WTC11 (cell line): ENCODE measurements around the gene FGD5.

ENCODE experiments used
- E2F1 ChIP-seq: sonication (generic); formaldehyde crosslinking; IDR thresholded peaks from 2 replicates; pipeline ENCODE4 v1.8.0; 2022; ENCODE audit warnings: mild to moderate bottlenecking, missing genetic modification reagents
- FOXK1 ChIP-seq: sonication (generic); formaldehyde crosslinking; IDR thresholded peaks from 2 replicates; pipeline ENCODE4 v1.8.0; 2022; ENCODE audit warnings: mild to moderate bottlenecking, moderate library complexity, missing genetic modification reagents
- FOXP4 ChIP-seq: sonication (generic); formaldehyde crosslinking; IDR thresholded peaks from 2 replicates; pipeline ENCODE4 v1.8.0; 2022; ENCODE audit warnings: mild to moderate bottlenecking, missing genetic modification reagents
- JUN ChIP-seq: sonication (generic); formaldehyde crosslinking; IDR thresholded peaks from 2 replicates; pipeline ENCODE4 v1.8.0; 2023; ENCODE audit warnings: mild to moderate bottlenecking, missing genetic modification reagents
- NR2C2 ChIP-seq: sonication (generic); formaldehyde crosslinking; IDR thresholded peaks from 2 replicates; pipeline ENCODE4 v1.8.0; 2022; ENCODE audit warnings: mild to moderate bottlenecking, missing genetic modification reagents
- NR3C1 ChIP-seq: sonication (generic); formaldehyde crosslinking; conservative IDR thresholded peaks from 2 replicates; pipeline ENCODE4 v1.8.1; 2023; ENCODE audit warnings: low read depth, mild to moderate bottlenecking, missing genetic modification reagents
- ZNF317 ChIP-seq: sonication (generic); formaldehyde crosslinking; IDR thresholded peaks from 2 replicates; pipeline ENCODE4 v1.8.1; 2023; ENCODE audit warnings: low read depth, mild to moderate bottlenecking, moderate library complexity, missing genetic modification reagents, borderline replicate concordance
- TF ChIP-seq, protein P1 (sequence below): fragments of 200-600 bp; IDR thresholded peaks from 2 replicates; pipeline ENCODE4 v1.8.0; 2022; ENCODE audit warnings: antibody characterized with exemption

DNA sequence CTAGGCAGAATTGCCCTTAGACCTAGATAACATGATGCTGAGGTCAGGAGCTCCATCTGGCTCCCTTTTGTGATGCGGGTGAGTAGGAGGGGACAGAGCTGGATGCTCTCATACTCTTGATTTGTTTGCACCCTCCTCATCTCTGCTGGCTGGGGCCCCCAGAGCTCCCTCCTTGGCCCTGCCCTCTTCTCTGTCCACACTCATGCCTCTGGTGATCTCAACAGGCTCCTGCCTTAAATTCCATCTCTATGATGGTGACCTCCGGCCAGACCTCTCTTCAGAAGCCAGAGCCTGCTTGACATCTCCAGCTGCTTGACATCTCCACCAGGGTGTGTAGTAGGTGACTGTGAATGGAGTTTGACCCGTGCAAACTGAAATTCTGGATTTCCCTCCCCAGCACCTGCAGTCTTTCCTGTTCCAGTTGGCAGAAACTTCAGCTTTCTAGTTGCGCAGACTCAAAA is 4.3 kb upstream of the FGD5 start:
- no peak for TF ChIP-seq E2F1 (CRISPR knock-in tag)
- TF ChIP-seq, protein P1, sequence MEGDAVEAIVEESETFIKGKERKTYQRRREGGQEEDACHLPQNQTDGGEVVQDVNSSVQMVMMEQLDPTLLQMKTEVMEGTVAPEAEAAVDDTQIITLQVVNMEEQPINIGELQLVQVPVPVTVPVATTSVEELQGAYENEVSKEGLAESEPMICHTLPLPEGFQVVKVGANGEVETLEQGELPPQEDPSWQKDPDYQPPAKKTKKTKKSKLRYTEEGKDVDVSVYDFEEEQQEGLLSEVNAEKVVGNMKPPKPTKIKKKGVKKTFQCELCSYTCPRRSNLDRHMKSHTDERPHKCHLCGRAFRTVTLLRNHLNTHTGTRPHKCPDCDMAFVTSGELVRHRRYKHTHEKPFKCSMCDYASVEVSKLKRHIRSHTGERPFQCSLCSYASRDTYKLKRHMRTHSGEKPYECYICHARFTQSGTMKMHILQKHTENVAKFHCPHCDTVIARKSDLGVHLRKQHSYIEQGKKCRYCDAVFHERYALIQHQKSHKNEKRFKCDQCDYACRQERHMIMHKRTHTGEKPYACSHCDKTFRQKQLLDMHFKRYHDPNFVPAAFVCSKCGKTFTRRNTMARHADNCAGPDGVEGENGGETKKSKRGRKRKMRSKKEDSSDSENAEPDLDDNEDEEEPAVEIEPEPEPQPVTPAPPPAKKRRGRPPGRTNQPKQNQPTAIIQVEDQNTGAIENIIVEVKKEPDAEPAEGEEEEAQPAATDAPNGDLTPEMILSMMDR = no peak
- no peak for TF ChIP-seq FOXP4 (CRISPR knock-in tag)
- no peak for TF ChIP-seq JUN (CRISPR knock-in tag)
- no peak for TF ChIP-seq NR2C2 (CRISPR knock-in tag)
- no peak for TF ChIP-seq FOXK1 (CRISPR knock-in tag)
- no peak for TF ChIP-seq ZNF317
- TF ChIP-seq NR3C1 (CRISPR knock-in tag) = no peak
